ENCODE results near the gene TRIB2. TPM values are rescaled to one million over a fixed set of nuclear protein-coding genes. Genes with fewer than 3 reads are reported as not detected.

TRIB2 gene
- total RNA-seq, 1 donor from 2014 or later = 19.3 TPM

- Mint-ChIP-seq H3K27ac (peak overlapping the region; percentile 20), H3K27me3 (no peaks in the 10 kb centered on the region), H3K4me1 (peaks cover 30% of the 10 kb centered on the region), H3K36me3 (ENCODE audit: low read depth) (peaks cover 91% of the 10 kb centered on the region), H3K4me3 (no peak overlapping the region), H3K9me3 (no peaks in the 10 kb centered on the region)
- intact Hi-C loops (cut with micrococcal nuclease) = no loop called here
- ATAC-seq (ENCODE audit: low read depth) (no peak), DNase-seq (no peak)
- ChIA-PET POLR2A (interaction anchor here (0.6 kb wide), 1 partner anchor 909 kb away, joined by 3 read pairs; no protein-coding TSS in a partner anchor), CTCF (interaction anchor here (2.7 kb wide), 1 partner anchor 22 kb away, joined by 13 read pairs; the partner anchor contains the start of gene TRIB2)
- TF ChIP-seq CTCF (IDR thresholded peaks at IDR 0.05) = no peak
Observed at GRCh38 chr2:12737738-12738485, 21.2 kb downstream of the TRIB2 start.

GRCh38 chr2:12739721-12740254 lies 23.1 kb downstream of the TRIB2 start:
- POLR2A ChIA-PET = no interaction called here

GRCh38 chr2:12741380-12741779 lies 24.6 kb downstream of the TRIB2 start:
- Mint-ChIP-seq H3K27me3 (no peaks in the 10 kb centered on the region), H3K9me3 (no peaks in the 10 kb centered on the region), H3K4me1 (peaks cover 16% of the 10 kb centered on the region), H3K27ac (no peak overlapping the region), H3K36me3 (ENCODE audit: low read depth) (peaks cover 69% of the 10 kb centered on the region), H3K4me3 (no peak overlapping the region)
- DNase-seq = no peak
- POLR2A ChIA-PET = no interaction called here
- CTCF ChIA-PET = interaction anchor here (0.7 to 1.8 kb wide), 2 partner anchors 190 to 912 kb away, joined by 3 to 5 read pairs; no protein-coding TSS in a partner anchor
- ATAC-seq (ENCODE audit: low read depth) = no peak
- no peak for TF ChIP-seq CTCF (IDR thresholded peaks at IDR 0.05)
- intact Hi-C loops (cut with micrococcal nuclease) = no loop called here

More at GRCh38 chr2:12739721-12740254, 23.1 kb downstream of the TRIB2 start:
- TF ChIP-seq CTCF (IDR thresholded peaks at IDR 0.05) = no peak
- no peaks in the 10 kb centered on the region for H3K9me3 Mint-ChIP-seq
- DNase-seq (no peak), ATAC-seq (ENCODE audit: low read depth) (no peak)
- H3K4me1 Mint-ChIP-seq = peaks cover 26% of the 10 kb centered on the region
- peaks cover 83% of the 10 kb centered on the region for H3K36me3 Mint-ChIP-seq (ENCODE audit: low read depth)
- CTCF ChIA-PET = interaction anchor here (0.5 to 1.8 kb wide), 3 partner anchors 13 to 193 kb away, joined by 3 to 5 read pairs (median 3); no protein-coding TSS in a partner anchor
- intact Hi-C loops (cut with micrococcal nuclease) = no loop called here
- H3K27ac Mint-ChIP-seq = no peak overlapping the region
- no peaks in the 10 kb centered on the region for H3K27me3 Mint-ChIP-seq
- no peak overlapping the region for H3K4me3 Mint-ChIP-seq

DNA sequence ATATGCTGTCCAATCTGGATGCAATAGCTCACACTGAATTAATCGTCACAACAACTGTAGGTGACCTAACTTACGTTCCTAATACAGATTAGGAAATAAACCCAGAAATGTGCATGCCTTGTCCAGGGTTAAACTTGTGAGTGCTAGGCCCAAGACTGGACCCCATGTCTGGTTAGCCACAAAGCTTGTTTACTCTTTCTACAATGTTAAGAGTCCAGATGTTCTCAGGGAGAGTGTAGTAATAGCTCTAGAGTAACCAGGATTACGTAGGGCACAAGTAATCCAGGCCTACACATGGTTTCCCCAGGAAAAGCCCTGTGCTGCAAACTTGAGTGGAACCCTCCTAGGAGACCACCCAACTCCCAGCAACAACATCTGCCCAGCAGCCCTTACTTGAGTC lies 26.2 kb downstream of the TRIB2 start:
- Mint-ChIP-seq H3K27ac (no peak overlapping the region), H3K9me3 (no peaks in the 10 kb centered on the region), H3K36me3 (ENCODE audit: low read depth) (peaks cover 55% of the 10 kb centered on the region), H3K4me1 (peaks cover 5% of the 10 kb centered on the region), H3K27me3 (no peaks in the 10 kb centered on the region), H3K4me3 (no peak overlapping the region)
- ATAC-seq (ENCODE audit: low read depth) (no peak), DNase-seq (no peak)
- ChIA-PET POLR2A (no interaction called here), CTCF (no interaction called here)
- intact Hi-C loops (cut with micrococcal nuclease) = no loop called here
- no peak for TF ChIP-seq CTCF (IDR thresholded peaks at IDR 0.05)

DNA sequence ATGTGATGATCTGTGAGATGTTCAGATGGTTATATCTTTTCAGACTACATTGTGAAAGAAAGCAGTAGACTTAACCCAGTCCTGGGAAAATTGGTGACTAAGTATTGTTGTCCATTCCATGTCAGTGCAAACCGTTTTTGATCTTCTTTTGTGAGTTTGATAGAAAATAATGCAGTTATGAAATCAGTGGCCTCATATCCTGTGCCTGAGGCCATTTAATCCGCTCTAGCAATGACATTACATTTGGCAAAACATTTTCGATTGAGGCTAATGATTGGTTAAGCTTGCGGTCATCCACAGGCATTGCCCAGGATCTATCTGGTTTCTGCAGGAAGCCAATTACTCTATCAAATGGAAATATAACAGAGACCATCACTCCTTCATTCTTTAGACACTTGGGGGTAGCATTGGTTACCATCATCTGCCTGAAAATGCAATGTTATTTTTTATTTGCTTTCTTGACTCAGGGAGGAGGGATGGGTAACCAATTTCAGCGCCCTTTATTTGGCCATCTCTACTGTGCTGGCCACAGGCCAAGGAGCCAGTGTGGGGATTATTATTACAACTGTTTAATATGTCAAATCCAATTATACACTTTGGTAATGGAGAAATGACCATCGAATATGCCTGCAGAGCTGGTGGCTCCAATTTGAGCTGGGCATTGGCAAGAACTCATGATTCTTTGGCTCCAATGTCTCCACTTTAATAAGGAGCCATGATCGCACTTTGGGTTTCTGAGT lies 33.6 kb downstream of the TRIB2 start:
- DNase-seq = no peak
- ATAC-seq (ENCODE audit: low read depth) = no peak
- CTCF ChIA-PET = no interaction called here
- no peak for TF ChIP-seq CTCF (IDR thresholded peaks at IDR 0.05)
- Mint-ChIP-seq H3K36me3 (ENCODE audit: low read depth) (no peaks in the 10 kb centered on the region), H3K27me3 (no peaks in the 10 kb centered on the region), H3K4me1 (no peaks in the 10 kb centered on the region), H3K4me3 (no peak overlapping the region), H3K9me3 (peaks cover 5% of the 10 kb centered on the region), H3K27ac (no peak overlapping the region)
- POLR2A ChIA-PET = no interaction called here
- intact Hi-C loops (cut with micrococcal nuclease) = no loop called here
